ENCODE data around the gene PPP4R2.
"Not testable (repeated sequence)": the region's sequence is repeated elsewhere in the genome, so short reads cannot be mapped to it uniquely, and the experiment has no call there.

PPP4R2 gene

GRCh38 chr3:72977060-72977808 lies 19.4 kb upstream of the PPP4R2 start:
- no peak for DNase-seq

- DNase-seq, result no peak
Measured at GRCh38 chr3:72982609-72983366, 13.8 kb upstream of the PPP4R2 start.

DNA sequence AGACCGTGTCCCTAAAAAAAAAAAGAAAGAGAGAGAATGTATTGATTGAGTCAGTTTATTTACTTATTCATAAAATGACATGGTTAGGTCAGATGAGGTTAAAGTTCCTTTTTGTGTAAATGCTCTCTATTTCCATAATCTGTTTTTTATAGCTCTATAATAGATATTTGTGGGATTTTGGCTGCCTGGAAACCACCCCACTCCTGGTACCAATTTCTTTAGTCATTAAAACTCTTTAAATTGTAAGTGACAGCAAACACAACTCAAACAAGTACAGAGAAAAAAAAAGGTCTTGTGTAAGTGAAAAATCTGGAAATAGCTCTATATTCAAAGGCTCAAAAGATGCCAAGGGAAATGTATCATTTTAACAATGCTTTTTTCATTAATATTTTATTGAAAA lies 11.0 kb upstream of the PPP4R2 start:
- DNase-seq, result no peak

GRCh38 chr3:72990701-72991395 lies 5.8 kb upstream of the PPP4R2 start:
- DNase-seq, result no peak

- DNase-seq, result no peak
Measured at GRCh38 chr3:72991522-72991921, 5.1 kb upstream of the PPP4R2 start.

DNA sequence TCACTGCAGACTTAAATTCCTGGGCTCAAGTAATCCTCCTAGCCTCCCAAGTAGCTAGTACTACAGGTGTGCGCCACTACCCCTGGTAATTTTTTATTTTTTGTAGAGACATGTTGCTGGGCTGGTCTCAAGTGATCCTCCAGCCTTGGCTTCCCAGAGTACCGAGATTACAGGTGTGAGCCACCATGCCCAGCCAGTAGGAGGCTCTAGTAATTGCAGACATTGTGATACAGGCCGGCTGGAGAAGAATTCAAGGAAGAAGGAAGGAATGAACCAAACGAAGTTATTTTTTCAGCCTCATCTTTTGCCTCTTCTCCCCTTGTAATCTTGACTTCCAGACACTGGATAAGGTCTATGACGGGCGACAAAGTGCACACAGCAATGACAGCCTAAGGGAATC lies 3.2 kb upstream of the PPP4R2 start:
- DNase-seq, result no peak

DNA sequence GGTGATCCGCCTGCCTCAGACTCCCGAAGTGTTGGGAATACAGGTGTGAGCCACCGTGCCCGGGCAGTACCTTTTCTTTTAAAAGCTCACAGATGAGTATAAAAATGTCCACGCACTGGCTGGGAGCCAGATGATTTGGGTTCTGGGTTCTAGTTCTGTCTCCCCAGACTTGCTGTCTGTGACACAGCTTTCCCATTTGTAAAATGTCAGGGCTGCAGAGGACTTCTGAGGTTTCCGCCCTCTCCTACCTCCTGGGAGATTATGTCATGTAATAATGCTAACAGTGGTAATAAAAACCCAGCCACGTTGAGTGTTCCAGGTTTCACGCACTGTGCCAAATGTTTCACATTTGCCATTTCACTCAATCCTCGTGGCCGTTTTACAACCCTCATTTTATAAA lies 1.3 kb upstream of the PPP4R2 start:
- no peak for DNase-seq

GRCh38 chr3:72996121-72996472 lies 514 bp upstream of the PPP4R2 start:
- peak; percentile 62 for DNase-seq

GRCh38 chr3:72997421-72997961 lies 880 bp downstream of the PPP4R2 start:
- no peak for DNase-seq

GRCh38 chr3:72998466-72998865 lies 1.9 kb downstream of the PPP4R2 start:
- no peak for DNase-seq

- DNase-seq, result no peak
Measured at GRCh38 chr3:72999951-73000350, 3.3 kb downstream of the PPP4R2 start.

- DNase-seq, result not testable (repeated sequence)
Measured at GRCh38 chr3:73003050-73003449, 6.4 kb downstream of the PPP4R2 start.

DNA sequence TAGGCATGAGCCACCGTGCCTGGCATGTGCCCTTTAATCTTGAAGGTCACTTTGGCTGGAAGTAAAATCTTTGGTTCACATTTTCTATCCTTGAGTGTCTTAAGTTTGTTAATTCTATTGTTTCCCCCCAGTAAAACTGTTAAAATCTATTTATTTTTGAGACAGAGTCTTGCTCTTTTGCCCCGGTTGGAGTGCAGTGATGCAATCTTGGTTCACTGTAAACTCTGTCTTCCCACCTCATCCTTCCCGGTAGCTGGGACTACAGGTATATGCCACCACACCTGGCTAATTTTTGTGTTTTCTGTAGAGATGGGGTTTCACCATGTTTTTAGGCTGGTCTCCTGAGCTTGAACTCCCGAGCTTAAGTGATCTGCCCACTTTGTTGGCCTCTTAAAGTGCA lies 7.7 kb downstream of the PPP4R2 start:
- no peak for DNase-seq

DNA sequence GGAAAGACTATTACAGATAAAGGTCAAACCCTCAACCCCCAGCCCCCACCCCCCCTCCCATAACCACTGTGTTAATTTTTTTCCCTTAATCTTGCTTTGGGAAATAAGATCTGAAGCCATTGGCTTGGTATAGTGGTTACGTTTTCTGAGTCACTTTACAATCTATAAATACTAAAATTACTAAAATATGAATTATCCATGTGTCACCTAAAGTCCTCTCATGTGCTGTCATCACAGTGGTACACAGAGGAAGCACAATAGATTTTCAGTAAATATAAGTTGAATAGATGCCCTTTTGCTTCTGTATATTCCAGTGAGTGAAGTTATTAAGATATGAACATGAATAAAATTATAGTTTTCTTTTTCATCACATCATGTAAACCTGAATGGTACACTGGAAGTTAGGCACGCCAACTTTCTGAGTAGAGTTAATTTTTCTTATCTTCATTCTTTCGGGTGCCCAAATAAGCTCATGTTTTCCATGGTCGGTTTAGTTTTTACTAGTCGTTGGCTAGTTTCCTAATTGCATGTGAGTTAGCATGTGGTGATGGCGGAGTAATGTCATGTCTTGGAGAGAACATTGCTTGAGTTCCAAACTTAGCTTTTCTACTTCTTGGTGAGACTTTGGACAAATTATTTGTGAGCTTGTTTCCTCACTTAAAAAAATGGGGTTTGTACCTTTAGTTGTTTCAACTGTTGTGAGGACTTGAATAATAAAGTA lies 11.5 kb downstream of the PPP4R2 start:
- no peak for DNase-seq

DNA sequence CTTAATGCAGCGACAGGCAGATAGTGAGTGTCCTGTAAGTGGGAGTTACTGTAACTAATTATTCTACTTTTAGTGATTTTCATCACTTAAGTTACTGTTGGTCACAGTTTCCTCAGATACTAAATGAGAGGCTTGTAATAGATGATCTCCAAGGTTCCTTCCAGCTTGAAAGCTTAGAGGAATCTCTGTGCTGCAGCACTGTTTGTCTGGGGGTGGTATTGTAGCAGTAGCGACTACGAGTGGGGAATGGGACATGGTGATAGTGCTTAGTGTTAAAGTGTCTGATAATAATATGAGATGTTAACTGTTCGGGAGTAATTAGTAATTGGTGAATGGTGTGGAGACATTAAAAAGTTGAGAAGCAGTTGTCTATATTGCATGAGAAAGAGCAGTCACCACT lies 12.4 kb downstream of the PPP4R2 start:
- no peak for DNase-seq

DNA sequence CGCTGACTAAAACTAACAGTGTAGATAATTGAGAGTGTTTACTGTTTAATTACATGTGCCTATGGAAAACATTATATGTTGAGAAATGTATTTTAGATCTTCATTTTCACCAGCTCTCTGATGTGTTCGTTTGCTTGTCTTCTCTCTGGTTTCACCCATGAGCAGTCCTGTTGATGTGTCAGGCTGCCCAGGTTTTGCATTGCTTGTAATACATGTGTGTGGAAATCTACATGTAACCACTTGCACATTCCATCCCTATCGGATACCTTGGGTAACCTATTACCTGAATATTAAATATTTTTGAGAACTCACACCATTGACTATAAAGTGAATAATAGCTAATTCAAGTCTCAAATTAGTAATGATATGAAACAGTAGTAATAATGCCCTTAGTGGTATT lies 13.1 kb downstream of the PPP4R2 start:
- DNase-seq, result no peak

- DNase-seq, result no peak
Measured at GRCh38 chr3:73010158-73010557, 13.5 kb downstream of the PPP4R2 start.

DNA sequence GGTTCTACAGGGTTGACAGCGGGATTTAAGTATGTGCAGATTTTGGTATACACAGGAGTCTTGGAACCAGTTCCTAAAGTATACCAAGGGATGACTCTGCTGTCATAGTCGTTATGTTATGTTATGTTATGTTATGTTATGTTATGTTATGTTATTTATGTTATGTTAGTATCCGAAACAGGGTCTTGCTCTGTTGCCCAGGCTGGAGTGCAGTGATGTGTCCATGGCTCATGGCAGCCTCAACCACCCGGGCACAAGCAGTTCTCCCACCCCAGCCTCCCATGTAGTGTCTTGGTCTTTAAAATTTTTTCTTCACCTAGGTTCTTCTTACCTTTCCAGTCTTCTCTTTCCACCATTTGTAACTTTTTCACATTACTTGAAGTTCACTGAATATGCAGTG lies 21.7 kb downstream of the PPP4R2 start:
- no peak for DNase-seq

DNA sequence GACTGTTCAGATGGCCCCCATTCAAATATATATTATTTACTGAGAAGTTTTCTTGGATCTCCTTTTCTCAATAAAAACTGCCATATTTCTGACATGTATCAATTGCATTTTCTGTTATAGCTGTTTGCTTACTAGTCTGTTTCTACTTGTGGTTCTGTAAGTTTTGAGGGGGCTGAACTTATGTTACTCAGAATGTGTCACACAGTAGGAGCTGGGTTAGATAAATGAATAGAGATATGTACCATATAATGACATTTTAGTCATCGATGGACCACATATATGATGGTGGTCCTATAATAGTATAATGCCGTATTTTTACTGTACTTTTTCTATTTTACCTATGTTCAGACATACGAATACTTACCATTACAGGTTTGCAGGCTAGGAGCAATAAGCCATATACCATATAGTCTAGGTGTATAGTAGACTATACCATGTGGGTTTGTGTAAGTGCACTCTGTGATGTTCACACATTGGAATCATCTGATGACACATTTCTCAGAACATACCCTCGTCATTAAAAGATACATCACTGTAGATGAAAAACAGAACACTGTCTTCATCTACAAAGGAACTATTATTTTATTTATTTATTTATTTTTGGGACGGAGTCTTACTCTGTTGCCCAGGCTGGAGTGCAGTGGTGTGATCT lies 22.3 kb downstream of the PPP4R2 start:
- DNase-seq, result no peak

GRCh38 chr3:73021301-73021835 lies 24.8 kb downstream of the PPP4R2 start:
- no peak for DNase-seq

DNA sequence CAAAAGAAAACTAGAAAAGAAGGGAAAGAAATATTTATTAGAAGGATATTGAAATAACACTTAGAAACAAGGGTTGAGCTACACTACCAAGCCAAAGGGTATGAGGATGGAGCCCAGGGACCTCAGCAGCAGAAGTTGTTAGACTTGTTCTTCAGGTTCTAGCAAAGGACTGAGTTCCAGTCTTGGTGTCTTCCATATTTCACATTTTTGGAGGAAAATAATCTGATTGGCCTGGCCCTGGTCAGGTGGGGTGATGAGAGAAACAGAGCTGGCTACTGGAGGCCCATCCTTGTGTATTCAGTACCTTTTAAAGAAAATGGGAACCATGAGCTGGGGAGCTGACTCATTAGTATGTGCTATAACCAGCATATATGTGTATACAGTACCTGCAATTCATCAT lies 28.2 kb downstream of the PPP4R2 start:
- no peak for DNase-seq

- no peak for DNase-seq
Measured at GRCh38 chr3:73026111-73026759, 29.6 kb downstream of the PPP4R2 start.
